ENCODE data around the gene MSL3. TPM values are rescaled to one million over a fixed set of nuclear protein-coding genes. Genes with fewer than 3 reads are reported as not detected.

MSL3 gene
- total RNA-seq, 1 donor from 2014 or later: 55.2 TPM

- intact Hi-C loops (cut with micrococcal nuclease): loop anchor here (1.0 to 10.0 kb wide), 6 partner anchors 34 to 1976 kb away; partner anchors contain the start of genes HCCS, OFD1 and TRAPPC2
Observed at GRCh38 chrX:11758400-11759171, 549 bp downstream of the MSL3 start.

- intact Hi-C loops (cut with micrococcal nuclease): loop anchor here (1.0 to 10.0 kb wide), 5 partner anchors 226 to 1976 kb away; partner anchors contain the start of genes HCCS, OFD1 and TRAPPC2
Observed at GRCh38 chrX:11759172-11759460, 1.1 kb downstream of the MSL3 start.

- intact Hi-C loops (cut with micrococcal nuclease): loop anchor here (1.0 to 10.0 kb wide), 7 partner anchors 11 to 1975 kb away; partner anchors contain the start of genes HCCS, OFD1, PRPS2 and TRAPPC2
Observed at GRCh38 chrX:11759461-11760311, 1.6 kb downstream of the MSL3 start.

DNA sequence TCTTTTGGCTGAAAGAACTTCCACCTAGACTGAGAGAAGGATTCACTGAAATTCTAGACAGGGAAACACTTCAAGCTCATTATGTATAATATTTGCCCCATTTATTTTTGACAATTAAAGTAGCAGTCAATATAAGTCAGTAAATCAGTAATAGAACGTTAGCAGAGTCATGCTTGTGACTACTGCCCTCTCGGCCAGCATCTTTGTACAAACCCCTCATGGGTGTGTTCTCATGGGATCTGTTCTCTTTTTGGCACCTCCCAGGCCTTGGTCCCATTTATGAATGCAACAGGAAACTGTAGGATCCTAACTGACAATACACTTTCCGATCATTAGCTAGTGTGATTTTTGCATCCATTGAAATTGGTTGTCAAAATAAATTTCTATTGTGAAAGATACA lies 2.9 kb downstream of the MSL3 start:
- intact Hi-C loops (cut with micrococcal nuclease): loop anchor here (1.0 to 5.0 kb wide), 2 partner anchors 9 to 1031 kb away; partner anchors contain the start of gene PRPS2

DNA sequence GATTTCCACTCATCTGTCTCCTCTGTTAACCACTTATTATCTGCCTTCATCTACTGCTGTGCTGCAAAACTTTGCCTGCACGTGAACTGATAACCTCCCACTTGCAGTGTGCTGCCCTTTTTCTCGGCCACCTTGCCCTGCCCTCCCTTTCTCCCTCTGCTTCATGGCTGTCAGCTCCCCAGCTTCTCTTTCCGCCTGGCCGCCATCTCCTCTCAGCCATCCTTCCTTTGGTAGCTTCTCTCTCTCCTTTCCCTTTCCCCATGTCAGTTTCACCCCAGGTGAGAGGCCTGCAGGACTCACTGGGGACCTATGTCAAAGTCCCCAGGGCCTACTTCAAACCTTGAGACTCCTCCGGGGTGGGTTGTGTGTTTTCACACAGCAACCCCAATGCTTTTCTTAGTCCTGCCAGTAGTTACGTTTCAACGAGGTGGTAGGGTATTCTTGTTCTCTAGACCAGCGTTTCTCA lies 6.6 kb downstream of the MSL3 start:
- intact Hi-C loops (cut with micrococcal nuclease): loop anchor here (5.0 kb wide), 1 partner anchor 1028 kb away; the partner anchor contains the start of gene PRPS2

DNA sequence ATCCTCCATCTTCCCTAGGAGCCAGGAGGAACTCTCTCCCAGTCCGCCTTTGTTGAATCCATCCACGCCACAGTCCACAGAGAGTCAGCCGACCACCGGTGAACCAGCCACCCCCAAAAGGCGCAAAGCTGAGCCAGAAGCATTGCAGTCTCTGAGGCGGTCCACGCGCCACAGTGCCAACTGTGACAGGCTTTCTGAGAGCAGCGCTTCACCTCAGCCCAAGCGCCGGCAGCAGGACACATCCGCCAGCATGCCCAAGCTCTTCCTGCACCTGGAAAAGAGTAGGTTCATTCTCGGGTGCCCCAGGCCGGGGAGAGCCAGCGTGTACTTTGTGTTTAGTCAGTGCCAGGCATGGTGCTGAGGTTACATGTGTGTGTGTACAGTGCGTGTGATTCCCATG lies 7.4 kb downstream of the MSL3 start:
- intact Hi-C loops (cut with micrococcal nuclease): no loop called here

- intact Hi-C loops (cut with micrococcal nuclease): loop anchor here (2.0 kb wide), 1 partner anchor 20 kb away; no protein-coding TSS in a partner anchor
Observed at GRCh38 chrX:11766487-11766886, 8.4 kb downstream of the MSL3 start.

- intact Hi-C loops (cut with micrococcal nuclease): no loop called here
Observed at GRCh38 chrX:11768039-11768438, 10.0 kb downstream of the MSL3 start.

- intact Hi-C loops (cut with micrococcal nuclease): loop anchor here (1.0 to 10.0 kb wide), 8 partner anchors 10 to 1122 kb away; partner anchors contain the start of gene ARHGAP6
Observed at GRCh38 chrX:11770320-11770719, 12.3 kb downstream of the MSL3 start.

DNA sequence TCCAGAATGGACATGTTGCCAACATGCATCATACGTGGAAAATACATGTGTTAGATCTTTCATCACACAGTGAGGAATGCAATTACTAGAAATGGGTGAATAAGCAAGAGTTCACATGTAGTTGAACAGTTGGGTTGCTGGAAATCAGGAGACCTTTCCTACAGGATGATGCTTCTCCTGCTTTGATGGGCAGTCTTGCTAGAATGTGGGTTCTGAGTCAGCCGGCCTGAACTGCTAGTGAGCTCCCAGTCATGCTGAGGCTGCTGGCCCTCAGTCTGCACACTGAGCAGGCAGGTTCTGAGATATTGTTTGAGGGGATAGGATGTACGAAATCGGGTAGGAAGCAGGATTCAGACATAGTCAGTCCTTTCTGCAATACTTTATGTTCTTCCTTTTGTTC lies 20.2 kb downstream of the MSL3 start:
- intact Hi-C loops (cut with micrococcal nuclease): loop anchor here (10.0 kb wide), 1 partner anchor 113 kb away; the partner anchor contains the start of gene ARHGAP6

- intact Hi-C loops (cut with micrococcal nuclease): no loop called here
Observed at GRCh38 chrX:11781133-11781532, 23.1 kb downstream of the MSL3 start.

GRCh38 chrX:11781734-11782370 lies 23.8 kb downstream of the MSL3 start:
- intact Hi-C loops (cut with micrococcal nuclease): no loop called here

DNA sequence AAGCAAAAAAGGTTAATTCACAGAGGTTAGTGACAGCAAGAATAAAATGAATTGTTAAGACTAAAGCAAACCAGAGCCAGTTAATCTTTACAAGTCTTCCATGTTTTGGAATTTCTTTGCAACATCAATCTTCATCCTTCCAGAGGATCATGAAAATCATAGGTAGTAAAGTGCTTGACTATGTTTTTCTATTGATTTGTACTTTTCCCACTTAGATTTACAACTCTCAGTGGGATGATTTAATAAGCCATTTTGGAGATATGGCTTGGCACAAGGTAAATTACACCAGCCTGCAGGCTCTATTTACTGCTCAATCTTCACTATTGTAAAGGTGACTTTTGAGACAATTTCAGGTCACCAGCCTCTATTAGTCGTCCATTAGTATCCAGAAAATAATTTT lies 26.5 kb downstream of the MSL3 start:
- intact Hi-C loops (cut with micrococcal nuclease): no loop called here

DNA sequence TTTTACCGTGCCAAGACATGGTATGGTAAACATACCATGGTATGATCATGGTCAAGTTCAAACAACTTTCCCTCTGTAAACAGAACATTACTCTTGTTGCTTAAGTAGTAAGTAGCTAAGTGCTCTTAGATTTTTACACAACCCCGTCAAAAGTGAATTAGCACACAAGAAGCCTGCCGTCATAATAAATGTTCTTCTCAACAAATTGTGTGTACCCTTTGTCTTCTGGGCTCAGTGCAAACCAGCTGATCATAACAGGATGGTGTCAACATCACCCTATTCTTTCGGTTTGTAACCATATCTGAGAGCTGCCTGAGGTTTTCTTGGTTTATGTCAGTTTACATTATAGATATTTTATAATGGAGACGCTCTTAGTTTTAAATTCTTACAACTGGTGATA lies 28.8 kb downstream of the MSL3 start:
- intact Hi-C loops (cut with micrococcal nuclease): loop anchor here (1.0 to 5.0 kb wide), 5 partner anchors 20 to 914 kb away; no protein-coding TSS in a partner anchor

GRCh38 chrX:11787564-11787963 lies 29.5 kb downstream of the MSL3 start:
- intact Hi-C loops (cut with micrococcal nuclease): loop anchor here (1.0 to 5.0 kb wide), 5 partner anchors 21 to 913 kb away; no protein-coding TSS in a partner anchor

DNA sequence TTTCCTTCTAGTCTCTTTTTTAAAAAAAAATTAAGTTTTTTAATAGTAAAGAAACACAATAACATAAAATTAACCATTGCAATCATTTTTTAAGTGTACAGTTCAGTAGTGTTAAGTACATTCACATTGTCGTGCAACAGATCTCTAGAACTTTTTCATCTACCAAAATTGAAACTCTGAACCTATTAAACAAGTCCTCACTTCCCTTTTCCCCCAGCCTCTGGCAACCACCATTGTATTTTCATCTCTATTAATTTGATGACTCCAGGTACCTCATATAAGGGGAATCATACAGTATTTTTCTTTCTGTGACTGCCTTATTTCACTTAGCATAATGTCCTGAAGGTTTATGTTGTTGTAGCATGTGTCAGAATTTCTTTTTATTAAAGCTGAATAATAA lies 31.8 kb downstream of the MSL3 start:
- intact Hi-C loops (cut with micrococcal nuclease): loop anchor here (5.0 kb wide), 1 partner anchor 37 kb away; no protein-coding TSS in a partner anchor

- intact Hi-C loops (cut with micrococcal nuclease): no loop called here
Observed at GRCh38 chrX:11791090-11791489, 33.1 kb downstream of the MSL3 start.

DNA sequence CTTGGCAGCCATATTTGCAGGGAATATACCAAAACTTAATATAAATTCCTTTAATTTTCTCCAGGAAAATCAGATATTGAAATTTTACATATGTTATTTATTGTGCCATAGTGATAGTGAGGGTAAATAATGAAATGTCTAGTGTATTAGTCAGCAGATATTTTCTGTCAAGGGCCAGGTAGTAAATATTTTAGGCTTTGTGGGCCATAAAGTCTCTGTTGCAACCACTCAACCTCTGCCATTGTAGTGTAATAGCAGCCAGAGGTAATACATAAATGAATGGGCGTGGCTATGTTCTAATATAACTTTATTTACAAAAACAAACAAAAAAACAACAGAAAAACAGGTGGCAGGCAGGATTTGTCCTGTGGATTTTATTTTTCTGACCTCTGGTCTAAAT lies 33.5 kb downstream of the MSL3 start:
- intact Hi-C loops (cut with micrococcal nuclease): no loop called here

DNA sequence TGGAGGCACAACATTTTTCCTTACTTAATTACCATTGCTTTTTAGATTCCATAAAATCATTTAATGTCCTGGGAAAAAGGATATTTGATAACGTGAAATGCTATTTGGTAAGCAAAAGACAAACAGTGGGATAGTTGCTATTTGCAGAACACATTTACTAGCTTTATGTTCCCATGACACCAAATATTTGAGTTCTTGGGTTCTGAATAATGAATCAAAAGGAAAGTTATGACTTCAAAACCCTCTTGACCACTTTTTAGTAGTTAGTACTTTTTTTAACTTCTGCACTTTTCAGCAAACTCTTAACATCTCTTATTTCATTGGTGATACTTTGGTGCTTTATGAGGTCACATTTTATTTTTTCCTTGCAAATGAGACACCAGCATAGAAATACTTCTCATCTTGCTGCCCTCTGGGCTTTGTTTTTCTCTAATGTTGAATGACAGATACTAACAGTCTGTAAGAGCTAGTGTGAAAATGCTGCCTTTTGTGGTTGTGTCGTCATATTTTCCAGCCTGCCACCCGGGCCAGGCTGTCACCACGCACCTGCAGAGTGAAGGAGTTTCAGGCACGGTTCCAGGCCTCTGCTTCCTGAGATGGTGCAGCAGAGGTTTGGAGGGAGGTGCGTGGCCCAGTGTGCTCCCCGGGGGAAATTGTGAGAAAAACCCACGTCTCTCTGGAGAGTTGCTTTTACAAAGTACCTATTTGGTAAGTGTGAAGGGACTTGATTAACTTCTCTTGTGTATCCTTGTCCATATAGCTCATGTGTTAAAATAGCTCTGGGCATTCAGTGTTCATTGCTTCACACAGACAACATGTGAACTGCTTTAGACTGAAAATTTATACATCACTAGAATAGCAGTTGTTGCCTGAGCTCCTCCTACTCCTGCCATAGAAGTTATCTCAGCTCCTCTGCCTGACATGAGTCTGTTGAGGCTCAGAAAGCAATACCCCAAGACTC lies 34.7 kb downstream of the MSL3 start:
- intact Hi-C loops (cut with micrococcal nuclease): loop anchor here (1.0 kb wide), 1 partner anchor 34 kb away; the partner anchor contains the start of gene MSL3

GRCh38 chrX:11793734-11794133 lies 35.7 kb downstream of the MSL3 start:
- intact Hi-C loops (cut with micrococcal nuclease): no loop called here
